ENCODE data around the gene IPO11.
"Not testable (repeated sequence)": the region's sequence is repeated elsewhere in the genome, so short reads cannot be mapped to it uniquely, and the experiment has no call there.

The IPO11 gene

DNA sequence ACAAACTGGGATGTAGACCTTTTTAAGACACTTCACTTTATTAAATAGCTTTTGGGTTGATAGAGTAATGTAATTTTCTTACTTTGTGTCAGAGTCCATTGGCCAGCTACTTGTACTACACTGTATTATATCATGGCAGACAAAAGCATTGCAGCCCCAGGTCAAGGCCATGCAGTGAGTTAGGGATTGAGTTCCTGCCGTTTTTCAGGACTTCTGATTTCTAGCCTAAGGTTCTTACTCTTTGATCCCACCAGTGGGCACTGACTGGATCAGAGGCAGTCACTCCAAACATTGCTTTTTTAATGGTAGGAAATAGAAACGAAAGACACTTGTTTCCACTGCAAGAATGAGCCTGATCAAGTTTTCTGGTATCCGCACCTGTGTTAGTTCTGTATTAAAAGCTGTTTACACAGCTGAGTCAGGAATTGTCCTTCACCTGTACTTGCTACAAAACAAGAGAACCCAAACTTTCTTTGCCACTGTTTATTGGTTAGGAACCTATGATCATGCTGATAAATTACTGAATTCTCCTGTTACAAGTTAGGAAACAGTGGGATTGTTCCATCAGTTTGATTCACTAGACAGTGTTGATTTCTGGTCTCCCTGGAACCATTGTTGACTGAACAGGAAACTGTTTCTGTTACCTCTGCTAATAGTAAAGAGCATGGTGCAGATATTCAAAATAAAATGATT, 188.1 kb downstream of the IPO11 start:
- DNase-seq (ENCODE audit: low spot score) = no peak

DNA sequence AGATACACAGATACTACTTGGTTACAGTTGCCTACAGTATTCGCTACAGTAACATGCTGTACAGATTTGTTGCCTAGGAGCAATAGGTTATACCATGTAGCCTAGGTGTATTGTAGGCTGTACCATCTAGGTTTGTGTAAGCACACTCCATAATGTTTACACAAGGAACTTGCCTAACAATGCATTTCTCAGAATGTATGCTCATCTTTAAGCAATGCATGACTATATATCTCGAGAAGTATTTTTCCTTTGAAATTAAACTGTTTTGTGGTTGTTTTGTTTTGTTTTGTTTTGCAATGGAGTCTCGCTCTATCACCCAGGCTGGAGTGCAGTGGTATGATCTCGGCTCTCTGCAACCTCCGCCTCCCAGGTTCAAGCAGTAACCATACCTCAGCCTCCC, 191.4 kb downstream of the IPO11 start:
- no peak for DNase-seq (ENCODE audit: low spot score)

DNA sequence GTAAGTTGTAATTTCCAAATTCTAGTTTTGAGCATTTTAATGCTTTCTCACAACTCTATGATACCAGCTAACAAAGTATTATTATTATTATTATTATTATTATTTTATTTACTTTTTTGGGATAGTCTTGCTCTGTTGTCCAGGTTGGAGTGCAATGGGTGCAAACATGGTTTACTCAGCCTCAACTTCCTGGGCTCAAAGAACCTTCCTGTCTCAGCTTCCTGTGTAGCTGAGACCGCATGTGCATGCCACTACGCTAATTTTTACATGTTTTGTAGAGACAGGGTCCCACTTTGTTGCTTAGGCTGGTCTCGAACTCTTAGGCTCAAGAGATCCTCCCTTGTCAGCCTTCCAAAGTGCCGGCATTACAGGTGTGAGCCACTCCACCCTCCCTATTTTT, 193.1 kb downstream of the IPO11 start:
- no peak for DNase-seq (ENCODE audit: low spot score)

DNA sequence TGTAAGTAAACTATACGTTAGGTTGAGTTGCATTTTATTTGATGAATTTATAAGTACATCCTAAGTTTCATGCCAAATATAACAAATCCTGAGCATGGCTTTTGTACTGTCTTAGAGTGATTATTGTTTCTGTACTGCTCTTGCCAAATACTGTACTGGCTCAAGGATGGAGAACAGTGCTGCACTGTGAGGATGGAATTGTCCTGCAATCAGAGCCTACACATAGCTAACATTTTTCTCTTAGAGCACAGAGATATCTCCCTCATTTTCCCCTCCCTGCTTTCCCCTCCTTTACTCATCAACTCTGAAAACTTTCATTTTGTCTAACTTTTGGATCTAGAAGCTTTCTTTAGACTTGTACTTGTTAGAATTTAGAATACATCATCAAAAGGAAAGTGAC, 194.3 kb downstream of the IPO11 start:
- no peak for DNase-seq (ENCODE audit: low spot score)

DNA sequence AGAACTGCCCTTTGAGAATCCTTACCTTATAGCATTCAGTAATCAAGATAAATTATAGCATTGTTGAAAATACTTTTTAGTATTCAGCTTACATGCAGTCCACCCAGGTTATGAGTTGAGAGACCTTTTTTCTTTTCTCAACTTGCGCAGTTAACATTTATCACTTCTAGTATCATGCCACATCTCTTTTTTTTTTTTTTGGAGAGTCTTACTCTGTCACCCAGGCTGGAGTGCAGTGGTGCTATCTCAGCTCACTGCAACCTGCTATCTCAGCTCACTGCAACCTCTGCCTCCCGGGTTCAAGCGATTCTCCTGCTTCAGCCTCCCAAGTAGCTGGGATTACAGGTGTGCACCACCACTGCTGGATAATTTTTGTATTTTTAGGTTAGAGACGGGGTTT, 195.1 kb downstream of the IPO11 start:
- DNase-seq (ENCODE audit: low spot score) = no peak

DNA sequence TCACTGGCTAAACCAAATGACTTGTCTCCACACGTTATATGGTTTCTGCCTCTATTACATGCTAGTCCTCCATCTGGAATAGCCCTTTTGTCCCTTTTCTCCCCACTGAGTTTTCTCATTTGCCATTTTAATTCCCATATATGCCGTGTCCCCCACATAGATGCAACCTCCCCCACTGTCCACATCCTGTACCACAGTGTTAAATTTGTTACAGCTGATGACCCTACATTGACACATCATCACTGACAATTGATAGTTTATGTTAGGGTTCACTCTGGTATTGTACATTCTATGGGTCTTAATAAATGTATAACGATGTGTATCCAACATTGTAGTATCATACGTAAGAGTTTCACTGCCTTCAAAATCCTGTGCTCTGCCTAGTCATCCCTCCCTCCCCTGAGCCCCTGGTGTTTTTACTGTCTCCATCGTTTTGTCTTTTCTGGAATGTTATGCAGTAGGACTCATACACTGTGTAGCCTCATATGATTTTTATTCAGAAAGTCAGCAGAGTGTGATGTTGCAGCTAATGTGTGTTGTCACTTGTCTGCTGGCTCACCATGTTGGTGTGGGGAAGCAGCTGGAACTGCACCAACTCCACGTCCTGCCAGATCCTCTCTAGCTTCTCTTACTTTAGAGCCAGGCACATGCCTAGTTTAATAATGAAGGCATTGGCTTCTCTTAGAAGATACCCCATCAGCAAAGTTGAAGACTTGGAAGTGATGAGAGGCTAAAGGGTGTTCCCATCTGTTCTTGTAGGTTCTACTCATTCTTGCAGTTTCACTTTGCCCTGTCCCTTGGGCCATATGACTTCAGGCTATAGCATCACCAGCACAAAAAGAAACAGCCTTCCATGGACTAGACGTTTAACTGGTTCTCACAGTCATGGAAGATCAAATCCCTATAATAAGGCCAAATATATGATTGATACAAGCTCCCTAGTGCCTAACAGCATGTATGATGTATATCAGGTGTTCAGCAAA, 196.3 kb downstream of the IPO11 start:
- DNase-seq (ENCODE audit: low spot score) = no peak

DNA sequence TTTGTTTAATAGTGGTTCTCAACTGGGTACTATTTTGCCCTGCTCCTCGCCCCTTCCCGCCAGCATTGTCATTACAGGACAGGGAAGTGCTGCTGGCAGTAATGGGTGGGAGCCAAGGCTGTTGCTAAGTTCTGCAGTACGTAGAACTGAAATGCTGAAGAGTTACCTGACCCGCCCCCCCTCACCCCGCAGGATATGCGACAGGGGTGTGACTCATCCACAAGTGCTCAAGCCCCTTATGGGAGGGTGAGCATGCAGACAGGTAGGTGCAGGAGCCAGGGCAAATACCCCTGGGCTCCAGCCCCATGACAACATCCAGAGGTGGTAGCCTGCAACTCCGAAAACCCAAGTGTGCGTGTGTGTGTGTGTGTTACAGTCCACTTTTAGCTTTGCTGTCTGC, 201.8 kb downstream of the IPO11 start:
- no peak for DNase-seq (ENCODE audit: low spot score)

DNA sequence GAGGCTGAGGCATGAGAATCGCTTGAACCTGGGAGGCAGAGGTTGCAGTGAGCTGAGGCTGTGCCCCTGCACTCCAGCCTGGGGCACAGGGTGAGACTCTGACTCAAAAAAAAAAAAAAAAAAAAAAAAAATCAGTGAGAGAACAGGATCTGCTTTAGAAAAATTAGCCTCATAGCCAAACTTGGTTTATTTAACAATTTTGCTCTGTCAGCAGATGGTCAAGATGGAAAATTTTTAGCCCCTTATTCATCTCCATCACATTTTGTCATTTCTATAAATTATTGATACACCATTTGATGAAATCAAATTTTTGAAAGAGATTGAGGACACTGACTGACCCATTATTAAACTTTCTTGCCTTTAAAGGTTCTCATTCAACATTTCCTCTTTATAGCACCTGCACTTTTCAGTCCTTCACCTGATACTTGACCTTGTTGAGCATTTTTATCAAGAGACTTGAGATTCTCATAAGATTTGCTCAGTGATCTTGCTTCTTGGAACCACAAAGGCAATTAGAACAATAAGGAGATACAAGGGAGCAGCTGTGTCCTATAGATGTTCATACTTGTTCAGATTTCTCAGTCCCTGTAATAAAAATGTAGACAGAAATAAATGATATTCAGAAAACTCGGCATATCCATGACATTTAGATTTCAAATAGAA, 204.2 kb downstream of the IPO11 start:
- no peak for DNase-seq (ENCODE audit: low spot score)

DNA sequence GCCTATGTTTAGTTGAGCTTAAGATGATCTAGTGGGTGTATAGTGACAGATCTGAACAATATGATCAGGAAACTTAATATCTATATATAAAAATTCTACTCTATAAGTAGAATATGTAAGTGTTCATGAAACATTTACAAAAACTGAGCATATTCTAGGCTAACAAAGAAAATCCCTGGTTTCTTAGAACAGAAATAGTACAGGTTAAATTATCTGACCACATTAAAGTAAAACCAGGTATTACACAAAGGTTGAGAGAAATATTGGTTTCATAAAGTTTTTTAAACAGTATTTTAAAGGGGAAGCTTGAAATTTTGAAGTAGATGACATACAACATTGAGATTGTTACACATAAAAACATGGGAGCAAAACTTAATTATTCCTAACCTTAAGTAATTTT, 205.4 kb downstream of the IPO11 start:
- DNase-seq (ENCODE audit: low spot score) = no peak

DNA sequence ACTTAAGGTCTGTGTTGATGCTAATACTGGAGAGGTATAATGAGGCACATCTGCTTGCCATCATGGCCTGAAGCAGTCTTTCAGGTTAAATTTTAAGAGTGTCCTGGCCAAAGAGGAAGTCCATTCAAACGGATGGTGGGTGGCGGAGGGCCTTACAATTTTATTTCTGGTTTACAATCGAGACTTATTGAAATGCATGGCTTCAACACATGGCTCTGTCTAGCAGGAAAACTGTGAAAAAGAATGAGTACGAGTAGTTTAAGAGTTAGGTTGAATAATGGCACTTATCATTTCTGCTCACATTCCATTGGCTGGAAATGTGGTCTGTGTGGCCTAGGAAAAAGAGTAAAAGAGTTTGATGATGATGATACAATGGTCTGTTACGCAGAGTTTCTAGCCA, 208.2 kb downstream of the IPO11 start:
- DNase-seq (ENCODE audit: low spot score) = no peak

DNA sequence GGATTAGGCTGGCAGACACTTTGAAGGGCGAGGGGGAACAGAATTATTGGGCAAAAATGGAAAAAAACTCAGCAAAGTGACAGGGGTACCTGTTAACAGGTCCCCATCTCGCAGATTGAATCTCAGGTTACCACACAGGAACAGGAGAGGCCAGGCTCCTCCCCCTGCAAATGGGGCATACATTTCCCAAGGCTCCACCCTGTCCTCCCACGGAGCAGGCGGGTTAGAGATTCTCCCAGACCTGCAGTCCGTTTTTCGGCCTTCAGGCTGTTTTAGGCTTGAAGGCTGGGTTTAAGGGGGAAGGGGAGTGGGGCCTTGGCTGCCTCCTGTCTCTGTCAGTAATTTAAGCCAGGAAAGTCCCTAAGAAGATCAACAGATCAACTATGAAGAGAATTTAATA, 208.7 kb downstream of the IPO11 start:
- DNase-seq (ENCODE audit: low spot score) = no peak

DNA sequence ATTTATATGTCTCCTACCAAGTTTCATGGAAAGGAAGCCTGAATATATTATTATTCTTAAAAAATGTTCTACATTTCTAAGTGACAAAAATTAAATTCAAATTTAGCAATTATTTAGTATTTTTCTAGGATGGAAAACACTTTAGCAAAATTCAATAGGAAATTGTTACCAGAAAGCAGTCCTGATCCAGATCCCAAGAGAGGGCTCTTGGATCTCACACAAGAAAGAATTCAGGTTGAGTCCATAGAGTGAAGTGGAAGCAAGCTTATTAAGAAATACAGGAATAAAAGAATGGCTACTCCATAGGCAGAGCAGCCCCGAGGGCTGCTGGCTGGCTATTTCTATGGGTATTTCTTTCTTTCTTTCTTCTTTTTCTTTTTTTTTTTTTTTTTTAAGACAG, 210.7 kb downstream of the IPO11 start:
- no peak for DNase-seq (ENCODE audit: low spot score)

DNA sequence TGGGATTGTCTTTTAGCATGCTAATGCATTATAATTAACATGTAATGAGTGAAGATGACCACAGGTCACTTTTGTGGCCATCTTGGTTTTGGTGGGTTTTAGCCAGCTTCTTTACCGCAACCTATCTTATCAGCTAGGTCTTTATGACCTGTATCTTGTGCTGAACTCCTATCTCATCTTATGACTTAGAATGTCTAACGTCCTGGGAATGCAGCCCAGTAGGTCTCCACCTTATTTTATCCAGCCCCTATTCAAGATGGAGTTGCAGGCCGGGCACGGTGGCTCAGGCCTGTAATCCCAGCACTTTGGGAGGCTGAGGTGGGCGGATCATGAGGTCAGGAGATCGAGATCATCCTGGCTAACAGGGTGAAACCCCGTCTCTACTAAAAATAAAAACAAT, 211.9 kb downstream of the IPO11 start:
- not testable (repeated sequence) for DNase-seq (ENCODE audit: low spot score)

DNA sequence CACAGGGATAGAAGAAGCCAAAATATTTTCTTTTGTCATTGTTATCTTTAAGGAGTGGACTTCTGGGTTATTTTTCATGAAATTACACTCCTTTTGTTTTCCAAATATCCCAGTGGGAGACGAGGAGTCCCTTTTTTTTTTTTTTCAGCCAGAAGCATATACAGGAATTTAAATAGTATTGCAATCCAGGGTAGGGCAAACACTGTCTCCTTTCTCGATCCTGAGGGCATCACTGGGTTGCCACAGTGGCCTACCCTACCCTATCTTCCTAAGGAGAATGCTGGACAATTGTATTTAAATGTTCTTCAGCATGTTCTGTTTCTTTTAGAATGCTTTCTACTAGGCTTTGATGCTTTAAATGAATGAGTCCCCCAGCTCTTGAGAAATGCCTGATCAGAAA, 214.0 kb downstream of the IPO11 start:
- DNase-seq (ENCODE audit: low spot score) = no peak

DNA sequence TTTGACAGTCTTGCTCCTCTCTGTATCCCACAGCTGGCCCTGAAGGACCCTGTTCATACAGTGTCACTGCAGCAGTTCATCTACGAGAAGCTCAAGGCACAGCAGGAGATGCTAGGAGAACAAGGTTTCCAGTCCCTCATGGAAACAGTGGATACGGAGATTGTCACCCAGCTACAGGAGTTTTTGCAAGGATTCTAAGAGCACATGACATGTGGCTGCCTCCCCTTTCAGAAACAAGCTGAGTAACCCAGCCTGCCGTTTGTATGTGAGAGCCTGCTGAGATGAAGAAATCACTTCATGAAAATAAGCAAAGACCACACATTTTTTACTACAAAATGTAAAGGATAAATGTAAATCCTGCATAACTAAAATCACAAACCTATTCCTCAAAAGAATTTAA, 214.6 kb downstream of the IPO11 start:
- no peak for DNase-seq (ENCODE audit: low spot score)

DNA sequence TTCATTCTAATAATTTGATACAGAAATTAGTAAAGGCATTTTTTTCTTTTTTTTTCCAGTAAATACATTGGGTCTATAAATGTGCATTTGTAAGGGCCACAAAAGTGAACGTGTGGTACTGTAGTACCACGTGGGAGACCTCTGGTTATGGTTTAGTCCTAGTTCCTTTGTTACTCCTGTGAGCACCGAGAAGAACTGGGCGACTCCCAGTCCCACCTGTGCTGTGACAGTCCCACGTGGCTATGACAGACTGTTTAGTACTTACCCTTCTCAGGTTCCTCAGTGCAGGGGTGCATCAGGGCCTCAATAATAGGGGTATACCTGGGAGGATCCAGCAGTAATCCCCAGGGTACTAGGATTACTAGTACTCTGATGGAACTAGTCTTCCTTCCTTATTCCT, 215.3 kb downstream of the IPO11 start:
- DNase-seq (ENCODE audit: low spot score) = no peak

DNA sequence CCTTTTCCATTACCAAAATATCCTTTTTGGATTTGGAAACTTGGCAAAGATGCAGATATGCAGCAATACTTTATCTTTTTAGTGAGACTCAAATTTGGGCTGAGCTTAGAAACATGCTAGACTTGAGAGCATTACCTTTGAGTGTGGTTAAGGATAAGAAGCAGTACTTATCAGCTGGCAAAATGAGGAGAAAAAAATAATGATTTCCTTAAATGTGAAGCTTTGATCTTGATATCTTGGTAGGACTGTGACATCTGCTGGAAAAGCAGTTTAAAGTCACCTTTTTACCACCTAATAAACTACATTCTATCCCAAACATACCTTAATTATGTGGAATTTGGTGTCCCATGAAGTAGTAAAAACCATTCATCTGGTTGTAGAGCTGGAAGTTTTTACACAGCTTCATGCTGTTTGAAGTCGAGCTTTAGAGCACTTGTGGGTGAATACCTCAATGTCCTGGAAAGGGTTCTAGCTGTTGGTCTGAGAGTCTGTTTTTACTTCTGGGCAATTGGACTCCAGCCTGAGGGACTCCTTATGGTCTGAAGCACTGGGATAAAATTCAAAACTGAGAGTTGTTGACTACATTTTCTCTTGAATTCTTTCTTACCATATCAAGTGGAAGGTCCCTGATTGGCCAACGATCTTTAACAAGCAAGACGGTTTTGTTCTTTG, 219.5 kb downstream of the IPO11 start:
- no peak for DNase-seq (ENCODE audit: low spot score)

DNA sequence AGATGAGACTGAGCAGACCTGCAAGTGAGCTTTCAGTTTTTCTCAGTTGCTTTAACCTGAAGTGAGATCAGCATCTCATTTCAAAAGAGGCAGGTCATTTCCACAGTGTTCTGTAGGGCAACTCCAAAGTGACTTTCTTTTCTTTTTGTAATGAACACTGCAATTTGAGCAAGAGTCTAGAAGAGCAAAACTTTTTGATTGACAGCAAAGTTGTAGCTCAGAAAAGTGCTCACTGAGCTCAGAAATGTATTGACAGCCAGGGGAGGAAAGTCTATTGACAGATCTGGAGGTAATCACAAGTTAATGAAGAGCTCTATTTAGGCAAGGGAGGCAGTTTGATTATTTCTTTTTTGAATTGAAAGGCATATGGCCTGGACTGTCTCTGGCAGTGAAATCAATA, 220.7 kb downstream of the IPO11 start:
- no peak for DNase-seq (ENCODE audit: low spot score)

DNA sequence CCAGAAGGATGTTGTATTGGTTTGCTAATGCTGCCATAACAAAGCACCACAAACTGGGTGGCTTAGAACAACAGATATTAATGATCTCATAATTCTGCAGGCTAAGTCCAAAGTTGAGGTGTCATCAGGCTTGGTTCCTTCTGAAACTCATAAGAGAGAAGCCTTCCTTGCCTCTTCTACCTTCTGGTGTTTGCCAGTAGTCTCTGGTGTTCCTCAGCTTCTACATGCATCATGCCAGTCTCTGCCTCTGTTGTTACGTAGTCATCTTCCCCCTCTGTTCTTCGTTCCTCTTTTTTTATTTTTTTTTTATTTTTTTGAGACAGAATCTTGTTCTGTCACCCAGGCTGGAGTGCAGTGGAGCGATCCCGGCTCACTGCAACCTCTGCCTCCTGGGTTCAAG, 227.9 kb downstream of the IPO11 start:
- no peak for DNase-seq (ENCODE audit: low spot score)

DNA sequence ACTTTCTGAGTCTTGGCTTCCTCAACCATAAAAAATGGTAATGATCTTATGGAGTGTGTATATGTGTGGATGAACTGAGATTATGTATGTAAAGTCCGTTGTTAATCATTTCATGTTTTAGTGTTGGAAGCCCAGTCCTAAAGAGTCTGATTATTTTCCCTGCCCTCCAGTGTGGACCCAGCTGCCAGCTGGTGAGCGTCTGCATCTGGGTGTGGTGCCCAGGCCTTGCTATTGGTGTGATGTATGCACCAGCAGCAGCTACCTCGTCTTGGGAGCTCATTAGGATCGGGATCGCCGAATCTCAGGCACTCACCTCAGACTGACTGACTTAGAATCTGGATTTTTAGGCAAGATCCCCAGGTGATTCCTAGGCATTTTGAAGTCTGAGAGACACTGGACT, 229.9 kb downstream of the IPO11 start:
- no peak for DNase-seq (ENCODE audit: low spot score)

DNA sequence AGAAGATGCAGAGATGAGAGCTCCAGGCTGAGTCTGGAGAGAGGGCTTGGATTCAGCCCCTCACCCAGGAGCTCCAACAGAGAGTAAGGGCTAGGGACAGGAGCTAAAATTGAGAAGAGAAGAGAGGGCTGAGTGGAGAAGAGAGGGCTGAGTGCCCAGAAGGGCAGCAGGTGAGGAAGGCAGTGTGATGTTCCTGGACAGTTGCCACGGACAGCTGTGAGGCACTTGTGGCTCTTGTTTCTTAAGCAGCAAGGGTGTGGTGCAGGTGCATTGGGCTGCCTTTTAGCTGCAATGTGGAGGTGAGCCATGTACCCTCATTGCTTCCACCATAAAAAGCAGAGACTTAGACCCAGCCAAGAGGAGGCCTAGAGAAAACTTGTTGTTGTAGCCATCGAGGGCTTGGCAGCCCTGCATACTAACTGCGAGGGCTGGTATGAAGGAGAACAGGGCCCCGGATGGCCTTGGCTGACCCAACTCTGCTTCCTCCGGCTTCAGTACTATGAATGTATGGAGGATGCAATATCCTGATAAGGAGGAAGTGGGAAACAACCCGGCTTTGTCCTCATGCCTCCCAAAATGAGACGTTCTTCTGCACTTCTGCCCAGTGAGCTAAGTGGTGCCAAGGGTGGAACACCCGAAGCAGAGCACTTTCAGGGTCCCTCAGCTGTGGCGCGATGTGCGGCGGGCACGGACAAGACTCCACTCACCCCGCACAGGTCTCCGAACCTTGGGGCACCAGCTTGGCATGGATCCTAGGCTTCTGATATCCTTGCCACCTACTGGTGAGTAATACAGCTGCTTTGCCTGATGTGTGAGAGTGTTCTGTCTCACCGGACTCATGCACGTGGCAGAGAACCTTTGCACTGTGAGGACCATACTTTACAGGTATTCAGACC, 231.2 kb downstream of the IPO11 start:
- DNase-seq (ENCODE audit: low spot score) = no peak

Data from NAMALWA (cell line).